K562 (cell line): ENCODE data around the gene DNAJC8. TPM values are rescaled to one million over a fixed set of nuclear protein-coding genes. Genes with fewer than 3 reads are reported as not detected.

Experiments used
- CREBBP ChIP-seq: IDR thresholded peaks from one replicate; pipeline ENCODE4 v1.6.1; 2012; ENCODE audit warnings: low read depth, mild to moderate bottlenecking, control low read depth, inconsistent platforms, low read length
- E2F5 ChIP-seq: sonication (generic); formaldehyde crosslinking; IDR thresholded peaks from 2 replicates; pipeline ENCODE4 v1.8.0; 2022; ENCODE audit warnings: mild to moderate bottlenecking, missing genetic modification reagents
- E2F6 ChIP-seq, 2 experiments: IDR thresholded peaks; 2 replicates each; pipeline ENCODE4 v1.6.1; 2011; ENCODE audit warnings: borderline replicate concordance in 1 of 2, control low read depth in 1 of 2, low read depth in 1 of 2, low read length in 1 of 2, mild to moderate bottlenecking in 1 of 2, mixed read lengths in 1 of 2, moderate library complexity in 1 of 2; ENCODE audit not compliant: insufficient read depth in 1 of 2, insufficient read length in 1 of 2, poor library complexity in 1 of 2, severe bottlenecking in 1 of 2; ENCODE audit errors: extremely low read depth in 1 of 2
- ETS1 ChIP-seq: conservative IDR thresholded peaks from 2 replicates; pipeline ENCODE4 v1.6.1; 2011; ENCODE audit warnings: low read depth, mild to moderate bottlenecking, low read length; ENCODE audit not compliant: control insufficient read depth
- IRF1 ChIP-seq: sonication (generic); formaldehyde crosslinking; IDR thresholded peaks from 2 replicates; pipeline ENCODE4 v1.8.0; 2022; ENCODE audit warnings: missing genetic modification reagents, mild to moderate bottlenecking, borderline replicate concordance
- LCOR ChIP-seq: sonication (generic); formaldehyde crosslinking; IDR thresholded peaks from 2 replicates; pipeline ENCODE4 v1.8.0; 2022; ENCODE audit warnings: mild to moderate bottlenecking, missing genetic modification reagents
- MCM5 ChIP-seq: fragments of 450-650 bp; IDR thresholded peaks from 2 replicates; pipeline ENCODE4 v1.6.1; 2016; ENCODE audit warnings: low read depth
- MYC ChIP-seq, 2 experiments: fragments of 250-450 bp in 1 of 2; sonication (Bioruptor Pico) in 1 of 2; IDR thresholded peaks; 2 replicates each; pipeline versions ENCODE4 v1.5.1 to v1.6.1; 2012 to 2021; ENCODE audit warnings: low read depth in 2 of 2, borderline replicate concordance in 1 of 2, improper control_type of control experiment in 1 of 2, low read length in 1 of 2, mild to moderate bottlenecking in 1 of 2, moderate library complexity in 1 of 2
- POLR2A ChIP-seq: fragments of 450-650 bp; conservative IDR thresholded peaks from 2 replicates; pipeline ENCODE4 v1.6.1; 2016
- RHOXF2B ChIP-seq: fragments of 250-450 bp; sonication (Bioruptor Pico); conservative IDR thresholded peaks from 2 replicates; pipeline ENCODE4 v1.5.1; 2021
- SMAD1 ChIP-seq: fragments of 150-350 bp; IDR thresholded peaks from 2 replicates; pipeline ENCODE4 v1.6.1; 2014; ENCODE audit warnings: low read length, low read depth; ENCODE audit not compliant: partially characterized antibody
- TBP ChIP-seq: optimal IDR thresholded peaks from 2 replicates; pipeline ENCODE3; 2011; ENCODE audit warnings: low read depth, low read length, improper control_type of control experiment
- TOE1 ChIP-seq, 2 experiments: fragments of 450-650 bp in 1 of 2; sonication (generic) in 1 of 2; formaldehyde crosslinking in 1 of 2; IDR thresholded peaks; 2 replicates each; pipeline versions ENCODE4 v1.7.1 to v1.8.0; 2016 to 2022; ENCODE audit warnings: borderline replicate concordance in 2 of 2, mild to moderate bottlenecking in 2 of 2, antibody characterized with exemption in 1 of 2, inconsistent platforms in 1 of 2, low read depth in 1 of 2, missing genetic modification reagents in 1 of 2, moderate library complexity in 1 of 2
- VEZF1 ChIP-seq: fragments of 200-800 bp; sonication (Bioruptor generic); IDR thresholded peaks from 2 replicates; pipeline ENCODE4 v1.6.1; 2017; ENCODE audit warnings: missing genetic modification characterization, missing compliant biosample characterization
- ZNF239 ChIP-seq: fragments of 250-450 bp; sonication (Bioruptor Pico); IDR thresholded peaks from 2 replicates; pipeline ENCODE4 v1.4.0; 2020; ENCODE audit warnings: mild to moderate bottlenecking
- polyA plus RNA-seq, 8 experiments: library from polyadenylated mRNA; depleted of rRNA in 4 of 8; stranded (reverse) in 5 of 8; unstranded in 3 of 8; fragments of >200 nt; fragmentation: Nextera tagmentation in 2 of 8; fragmentation: Illumina TruSeq in 1 of 8; extraction: Ambion mirVana in 2 of 8; extraction: Trizol in 1 of 8; gene quantifications; 2 replicates each; pipeline versions ENCODE4 v1.2.1 to v1.2.3, GENCODE V29; 2011 to 2014; ENCODE audit warnings: inconsistent platforms in 1 of 8, missing spikeins in 1 of 8
- total RNA-seq, 7 experiments: library from RNA; depleted of rRNA in 6 of 7; stranded (reverse); fragments of >200 nt in 6 of 7; fragmentation: Illumina TruSeq in 2 of 7; extraction: Trizol in 2 of 7; gene quantifications; 2 replicates each; pipeline versions ENCODE4 v1.2.1 to v1.2.3, GENCODE V29; 2011 to 2021; ENCODE audit warnings: low replicate concordance in 1 of 7

Gene DNAJC8
- total and polyA plus RNA-seq, 9 of the 15 experiments (the other 6 are each of a cell fraction or from before 2014, with no cell fraction given) = 143 to 508 (median 209) TPM

GRCh38 chr1:28232558-28233263 lies at the start of gene DNAJC8 (continued):
- TF ChIP-seq E2F5 (CRISPR knock-in tag) = no peak
- TF ChIP-seq POLR2A = peak; percentile 94
- TF ChIP-seq TBP = peak; percentile 90
- no peak for TF ChIP-seq ZNF239
- peak; percentile 73; the same call in 1 of the 2 replicates for TF ChIP-seq RHOXF2B (CRISPR knock-in tag)
- peak; percentile 85 for TF ChIP-seq MYC (IDR thresholded peaks at IDR 0.05; ENCODE audit: low read depth, low read length)
- TF ChIP-seq MYC (CRISPR knock-in tag; IDR thresholded peaks at IDR 0.05; ENCODE audit: borderline replicate concordance, low read depth) = peak; percentile 73; the same call in 1 of the 2 replicates
- TF ChIP-seq VEZF1 = peak; percentile 75
- no peak for TF ChIP-seq MCM5
- TF ChIP-seq E2F6 (IDR thresholded peaks at IDR 0.05; ENCODE audit: borderline replicate concordance in 1 of 2, extremely low read depth in 1 of 2, insufficient read depth in 1 of 2, insufficient read length in 1 of 2, low read depth in 1 of 2, low read length in 1 of 2, poor library complexity in 1 of 2, severe bottlenecking in 1 of 2) = peak; percentile 79 to 83
- peak; percentile 65; the same call in 1 of the 2 replicates for TF ChIP-seq ETS1
- TF ChIP-seq TOE1 (IDR thresholded peaks at IDR 0.05; ENCODE audit: borderline replicate concordance) = peak; percentile 99
- no peak for TF ChIP-seq TOE1 (CRISPR knock-in tag; IDR thresholded peaks at IDR 0.05; ENCODE audit: borderline replicate concordance, low read depth)
- peak; percentile 73; the same call in 1 of the 2 replicates for TF ChIP-seq LCOR (CRISPR knock-in tag)
- no peak for TF ChIP-seq CREBBP
- peak; percentile 54 for TF ChIP-seq SMAD1
- TF ChIP-seq IRF1 (CRISPR knock-in tag) = no peak
